H1 (cell line): Measurements from ENCODE around the gene PRKN. TPM values are rescaled to one million over a fixed set of nuclear protein-coding genes. Genes with fewer than 3 reads are reported as not detected.

Source experiments
- CTCF ChIA-PET: fragments of 300-600 bp; sonication (Branson Sonifier 250); formaldehyde crosslinking; loops from one replicate; lab custom pipeline; 2021; ENCODE audit not compliant: partially characterized antibody; lab: Charles Lee
- POLR2A ChIA-PET: fragments of 300-600 bp; sonication (Branson Sonifier 250); formaldehyde crosslinking; loops from one replicate; lab custom pipeline; 2021; ENCODE audit warnings: inconsistent platforms; ENCODE audit not compliant: partially characterized antibody; lab: Charles Lee
- DNase-seq, 2 experiments: peaks; one replicate each; pipeline versions ENCODE4 v3.0.0 to v3.0.0-alpha.2; 2010 to 2022; ENCODE audit warnings: low spot score in 2 of 2, low read depth in 1 of 2, mixed read lengths in 1 of 2
- FAIRE-seq: peaks from 2 replicates; lab custom pipeline; 2011; peaks lifted over from hg19 to GRCh38; lab: Jason Lieb, UNC
- H2AFZ ChIP-seq: 2 replicates; pipeline ENCODE4 v1.8.1; 2012; ENCODE audit warnings: low read length, inconsistent platforms
- H2AK5ac ChIP-seq: 2 replicates; pipeline ENCODE4 v1.6.1; 2013; ENCODE audit warnings: low read depth, low read length
- H2BK120ac ChIP-seq: replicated peaks from 2 replicates; pipeline ENCODE3; 2013; ENCODE audit warnings: low read depth, low read length, inconsistent platforms
- H2BK12ac ChIP-seq: 2 replicates; pipeline ENCODE4 v1.6.1; 2013; ENCODE audit warnings: low read depth, low read length
- H2BK15ac ChIP-seq: 2 replicates; pipeline ENCODE4 v1.6.1; 2013; ENCODE audit warnings: low read length
- H2BK20ac ChIP-seq: 2 replicates; pipeline ENCODE4 v1.6.1; 2013; ENCODE audit warnings: low read length
- H2BK5ac ChIP-seq: 2 replicates; pipeline ENCODE4 v1.6.1; 2013; ENCODE audit warnings: low read depth, low read length
- H3K14ac ChIP-seq: 2 replicates; pipeline ENCODE4 v1.6.1; 2013; ENCODE audit warnings: inconsistent platforms; ENCODE audit not compliant: insufficient read length
- H3K18ac ChIP-seq: 2 replicates; pipeline ENCODE4 v1.6.1; 2013; ENCODE audit warnings: low read length; ENCODE audit errors: extremely low read depth
- H3K23ac ChIP-seq: 2 replicates; pipeline ENCODE4 v1.6.1; 2013; ENCODE audit warnings: inconsistent platforms; ENCODE audit not compliant: insufficient read length
- H3K23me2 ChIP-seq: 2 replicates; pipeline ENCODE4 v1.6.1; 2013; ENCODE audit warnings: low read depth, low read length
- H3K27ac ChIP-seq: 2 replicates; pipeline ENCODE4 v1.6.1; 2011; ENCODE audit warnings: low read depth, low read length, inconsistent platforms
- H3K27me3 ChIP-seq, 4 experiments: replicated peaks in 1 of 4; 1 replicate in 1 of 4; 2 replicates in 3 of 4; pipeline versions ENCODE4 v1.6.1 to v1.8.1; 2011 to 2013; ENCODE audit warnings: low read length in 3 of 4, mild to moderate bottlenecking in 3 of 4, inconsistent platforms in 2 of 4, mixed read lengths in 2 of 4, moderate library complexity in 1 of 4; ENCODE audit not compliant: control insufficient read depth in 3 of 4, insufficient read depth in 3 of 4; ENCODE audit errors: extremely low read depth in 1 of 4
- H3K36me3 ChIP-seq, 4 experiments: 2 replicates each; pipeline versions ENCODE4 v1.6.1 to v1.8.1; 2011 to 2013; ENCODE audit warnings: mild to moderate bottlenecking in 4 of 4, low read length in 3 of 4, moderate library complexity in 2 of 4, control low read depth in 1 of 4, inconsistent platforms in 1 of 4; ENCODE audit not compliant: insufficient read depth in 4 of 4, control insufficient read depth in 2 of 4
- H3K4ac ChIP-seq: replicated peaks from 2 replicates; pipeline ENCODE3; 2013; ENCODE audit warnings: low read length, low read depth, mixed read lengths, inconsistent platforms; ENCODE audit not compliant: insufficient read length
- H3K4me1 ChIP-seq, 4 experiments: replicated peaks in 1 of 4; 1 replicate in 1 of 4; 2 replicates in 3 of 4; pipeline versions ENCODE4 v1.6.1 to v1.8.1; 2011 to 2013; ENCODE audit warnings: low read length in 3 of 4, inconsistent platforms in 2 of 4, mixed read lengths in 1 of 4; ENCODE audit not compliant: insufficient read depth in 4 of 4, control insufficient read depth in 3 of 4
- H3K4me2 ChIP-seq, 2 experiments: 2 replicates each; pipeline versions ENCODE4 v1.6.1 to v1.8.1; 2011 to 2013; ENCODE audit warnings: low read depth in 2 of 2, low read length in 2 of 2, control low read depth in 1 of 2, inconsistent platforms in 1 of 2, mild to moderate bottlenecking in 1 of 2; ENCODE audit not compliant: insufficient read depth in 1 of 2
- H3K4me3 ChIP-seq, 4 experiments: fragments of 200-600, 300-600 bp in 1 of 4; sonication (generic), shearing (Covaris generic), sonication (Bioruptor Twin) in 1 of 4; 2 replicates each; pipeline versions ENCODE4 v1.5.1 to v1.8.1; 2011 to 2016; ENCODE audit warnings: low read length in 4 of 4, low read depth in 3 of 4, control low read depth in 2 of 4, inconsistent platforms in 2 of 4, mild to moderate bottlenecking in 2 of 4, mixed read lengths in 1 of 4, moderate library complexity in 1 of 4; ENCODE audit not compliant: insufficient read depth in 2 of 4; ENCODE audit errors: extremely low read depth in 1 of 4
- H3K56ac ChIP-seq: replicated peaks from 2 replicates; pipeline ENCODE3; 2013; ENCODE audit warnings: low read depth, mild to moderate bottlenecking, mixed read lengths, low read length, inconsistent platforms; ENCODE audit not compliant: insufficient read length
- H3K79me1 ChIP-seq: 2 replicates; pipeline ENCODE4 v1.6.1; 2013; ENCODE audit warnings: low read depth, low read length, control low read depth
- H3K79me2 ChIP-seq, 2 experiments: 2 replicates each; pipeline versions ENCODE4 v1.6.1 to v1.8.1; 2012 to 2013; ENCODE audit warnings: low read length in 2 of 2, mild to moderate bottlenecking in 2 of 2, inconsistent platforms in 1 of 2; ENCODE audit not compliant: insufficient read depth in 2 of 2, control insufficient read depth in 1 of 2
- H3K9ac ChIP-seq, 4 experiments: replicated peaks in 1 of 4; 1 replicate in 1 of 4; 2 replicates in 3 of 4; pipeline versions ENCODE4 v1.6.1 to v1.8.1; 2011 to 2013; ENCODE audit warnings: low read depth in 3 of 4, low read length in 3 of 4, control low read depth in 2 of 4, mild to moderate bottlenecking in 2 of 4, moderate library complexity in 2 of 4, inconsistent platforms in 1 of 4; ENCODE audit errors: extremely low read depth in 1 of 4
- H3K9me3 ChIP-seq, 2 experiments: 2 replicates each; pipeline versions ENCODE4 v1.6.1 to v1.8.1; 2012 to 2013; ENCODE audit warnings: mild to moderate bottlenecking in 2 of 2, moderate library complexity in 2 of 2, control low read depth in 1 of 2, inconsistent platforms in 1 of 2, low read depth in 1 of 2, low read length in 1 of 2, mixed read lengths in 1 of 2; ENCODE audit not compliant: insufficient read depth in 2 of 2
- H4K20me1 ChIP-seq, 2 experiments: replicated peaks in 1 of 2; 2 replicates each; pipeline versions ENCODE3 to v1.8.1; 2011 to 2013; ENCODE audit warnings: inconsistent platforms in 2 of 2, low read length in 2 of 2, mild to moderate bottlenecking in 1 of 2; ENCODE audit not compliant: insufficient read depth in 2 of 2, control insufficient read depth in 1 of 2
- H4K5ac ChIP-seq: 2 replicates; pipeline ENCODE4 v1.6.1; 2013; ENCODE audit warnings: low read length, low read depth, mixed read lengths, inconsistent platforms; ENCODE audit not compliant: insufficient read length
- H4K8ac ChIP-seq: 2 replicates; pipeline ENCODE4 v1.8.0; 2013; ENCODE audit warnings: mild to moderate bottlenecking, moderate library complexity, low read length, inconsistent platforms; ENCODE audit not compliant: insufficient read depth; ENCODE audit errors: extremely low read depth
- H4K91ac ChIP-seq: replicated peaks from 2 replicates; pipeline ENCODE3; 2013; ENCODE audit warnings: low read length, mixed read lengths, inconsistent platforms; ENCODE audit not compliant: insufficient read length
- EZH2 ChIP-seq: fragments of 200-600 bp; sonication (generic); IDR thresholded peaks from 2 replicates; pipeline ENCODE4 v1.7.1; 2012; ENCODE audit warnings: low read depth, mild to moderate bottlenecking, moderate library complexity, low read length, inconsistent platforms; ENCODE audit not compliant: severe bottlenecking
- POLR2A ChIP-seq, 2 experiments: IDR thresholded peaks; 1 replicate in 1 of 2; 2 replicates in 1 of 2; pipeline ENCODE4 v1.6.1; 2011; ENCODE audit warnings: low read depth in 2 of 2, low read length in 2 of 2, mild to moderate bottlenecking in 2 of 2; ENCODE audit errors: control extremely low read depth in 1 of 2
- SIN3A ChIP-seq, 2 experiments: IDR thresholded peaks in 1 of 2; conservative IDR thresholded peaks in 1 of 2; 2 replicates each; pipeline ENCODE4 v1.6.1; 2011 to 2012; ENCODE audit warnings: low read length in 2 of 2, improper control_type of control experiment in 1 of 2, low read depth in 1 of 2, mild to moderate bottlenecking in 1 of 2
- WGBS, 2 experiments: shearing (Covaris generic) in 1 of 2; methylation state at CpG; one replicate each; pipeline versions ENCODE4 v1.1.6 to v1.1.7; 2013 to 2015; ENCODE audit warnings: low lambda C conversion rate in 2 of 2, mixed read lengths in 2 of 2, inconsistent platforms in 1 of 2, low coverage in 1 of 2, missing lambda C conversion rate in 1 of 2; ENCODE audit not compliant: insufficient replicate concordance in 2 of 2, insufficient coverage in 1 of 2, insufficient read length in 1 of 2; ENCODE audit errors: extremely low coverage in 1 of 2, missing lambda C conversion rate in 1 of 2; 5-methylcytosine and 5-hydroxymethylcytosine counted together
- polyA plus RNA-seq, 7 experiments: library from polyadenylated mRNA; depleted of rRNA in 3 of 7; stranded (reverse) in 5 of 7; unstranded in 2 of 7; fragments of >200 nt in 5 of 7; fragments of 200-250 nt in 2 of 7; gene quantifications; 1 replicate in 5 of 7; 2 replicates in 1 of 7; 4 replicates in 1 of 7; pipeline versions ENCODE4 v1.2.1 to v1.2.3, GENCODE V29; 2011 to 2013; ENCODE audit warnings: missing spikeins in 2 of 7, mixed read lengths in 2 of 7
- total RNA-seq: library from RNA; stranded (reverse); fragmentation: NEBNext Ultra II Directional; extraction: Animal tissue kit (Norgen Biotek cat#: 25700); gene quantifications from 2 replicates; pipeline ENCODE4 v1.2.1, GENCODE V29; 2021

The PRKN gene
- total and polyA plus RNA-seq, 2 of the 8 experiments (the other 6 are each of a cell fraction or from before 2014, with no cell fraction given) = 0.13 to 0.29 TPM

- Histone ChIP-seq H2BK12ac (no peak overlapping the region), H2BK20ac (no peak overlapping the region), H3K79me1 (no peaks in the 10 kb centered on the region), H3K18ac (no peak overlapping the region), H2BK120ac (no peak overlapping the region), H2BK15ac (no peak overlapping the region), H3K56ac (no peak overlapping the region), H3K36me3 (no peaks in the 10 kb centered on the region), H3K14ac (no peak overlapping the region), H3K79me2 (no peaks in the 10 kb centered on the region), H3K4me3 (no peak overlapping the region), H4K20me1 (no peaks in the 10 kb centered on the region), H2AK5ac (no peak overlapping the region), H3K23me2 (no peaks in the 10 kb centered on the region), H3K4me2 (no peak overlapping the region), H3K27me3 (no peaks in the 10 kb centered on the region), H2AFZ (no peak overlapping the region), H4K5ac (no peak overlapping the region), H3K9ac (no peak overlapping the region), H4K91ac (no peak overlapping the region), H3K4me1 (peaks cover 0 to 3% (median 0%) of the 10 kb centered on the region in 4 experiments; a peak in 1 of 7 replicates), H4K8ac (no peak overlapping the region), H3K9me3 (no peaks in the 10 kb centered on the region), H2BK5ac (no peak overlapping the region), H3K27ac (no peak overlapping the region), H3K23ac (no peak overlapping the region), H3K4ac (no peak overlapping the region)
- no peak for DNase-seq
- FAIRE-seq = no peak
- CTCF ChIA-PET = no interaction called here
- POLR2A ChIA-PET = no interaction called here
- 94% methylated on average over 2 of the region's 2 CpGs; no CpG with 5 or more reads in 1 of the 2 experiments for WGBS, 2 experiments
- TF ChIP-seq EZH2 (no peak), SIN3A (conservative IDR thresholded peaks at IDR 0.05 in 1 of 2, IDR thresholded peaks at IDR 0.05 in 1 of 2; ENCODE audit: low read depth in 1 of 2, low read length in 2 of 2) (no peak), POLR2A (IDR thresholded peaks at IDR 0.05; ENCODE audit: control extremely low read depth in 1 of 2, low read depth in 2 of 2, low read length in 2 of 2) (no peak)
These were observed 246.2 kb downstream of the PRKN start for GRCh38 chr6:162481320-162481719.
